BJ (cell line): ENCODE results near the gene HOXB4. TPM values are rescaled to one million over a fixed set of nuclear protein-coding genes. Genes with fewer than 3 reads are reported as not detected.

Source experiments
- CTCF ChIA-PET: fragments of 350-600 bp; formaldehyde crosslinking; extraction: SDS; loops from one replicate; lab custom pipeline; 2021; ENCODE audit warnings: antibody characterized with exemption, inconsistent platforms; lab: Yijun Ruan, JAX
- POLR2A ChIA-PET: fragments of 300-600 bp; sonication (Branson Sonifier 250); formaldehyde crosslinking; extraction: SDS; loops from one replicate; lab custom pipeline; 2021; ENCODE audit warnings: antibody characterized with exemption; lab: Charles Lee
- DNase-seq: peaks from one replicate; pipeline ENCODE4 v3.0.0-alpha.2; 2011; ENCODE audit warnings: low read depth
- H3K27me3 ChIP-seq: 2 replicates; pipeline ENCODE4 v1.6.0; 2011; ENCODE audit warnings: low read length; ENCODE audit not compliant: control insufficient read depth, insufficient read depth
- H3K36me3 ChIP-seq: 2 replicates; pipeline ENCODE4 v1.5.1; 2011; ENCODE audit warnings: low read length; ENCODE audit not compliant: control insufficient read depth, insufficient read depth
- H3K4me3 ChIP-seq: 2 replicates; pipeline ENCODE4 v1.5.1; 2011; ENCODE audit warnings: low read depth, mild to moderate bottlenecking, control low read depth, low read length
- CTCF ChIP-seq: IDR thresholded peaks from 2 replicates; pipeline ENCODE4 v1.5.1; 2011; ENCODE audit warnings: low read depth, mild to moderate bottlenecking, control low read depth, inconsistent platforms, low read length, moderate library complexity; ENCODE audit not compliant: insufficient read depth
- polyA plus RNA-seq: library from polyadenylated mRNA; depleted of rRNA; stranded (reverse); fragments of >200 nt; gene quantifications from 2 replicates; pipeline ENCODE4 v1.2.3, GENCODE V29; 2011

Gene HOXB4
- polyA plus RNA-seq, 1 experiment, result not detected

DNA sequence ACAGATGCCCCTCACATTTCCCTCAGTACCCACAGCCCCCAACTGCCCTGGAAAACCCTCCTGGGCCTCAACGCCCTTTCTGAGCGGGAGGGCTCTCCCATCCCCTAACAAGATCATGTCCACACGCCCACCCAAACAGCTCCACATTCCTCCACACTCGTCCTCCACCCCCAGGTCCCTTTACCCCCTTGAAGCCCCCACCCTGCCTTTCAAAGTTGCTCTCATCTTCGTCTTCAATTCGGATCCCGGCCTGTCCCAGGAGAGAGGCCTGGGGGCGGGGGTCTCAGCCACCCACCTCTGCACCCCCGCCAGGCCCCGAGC lies 14.3 kb downstream of the HOXB4 start:
- ChIA-PET POLR2A (no interaction called here), CTCF (interaction anchor here (1.5 kb wide), 1 partner anchor 71 kb away, joined by 4 read pairs; no protein-coding TSS in a partner anchor)
- Histone ChIP-seq H3K4me3 (no peak overlapping the region), H3K36me3 (no peaks in the 10 kb centered on the region), H3K27me3 (peaks cover 60% of the 10 kb centered on the region)
- TF ChIP-seq CTCF, result no peak
- no peak for DNase-seq

DNA sequence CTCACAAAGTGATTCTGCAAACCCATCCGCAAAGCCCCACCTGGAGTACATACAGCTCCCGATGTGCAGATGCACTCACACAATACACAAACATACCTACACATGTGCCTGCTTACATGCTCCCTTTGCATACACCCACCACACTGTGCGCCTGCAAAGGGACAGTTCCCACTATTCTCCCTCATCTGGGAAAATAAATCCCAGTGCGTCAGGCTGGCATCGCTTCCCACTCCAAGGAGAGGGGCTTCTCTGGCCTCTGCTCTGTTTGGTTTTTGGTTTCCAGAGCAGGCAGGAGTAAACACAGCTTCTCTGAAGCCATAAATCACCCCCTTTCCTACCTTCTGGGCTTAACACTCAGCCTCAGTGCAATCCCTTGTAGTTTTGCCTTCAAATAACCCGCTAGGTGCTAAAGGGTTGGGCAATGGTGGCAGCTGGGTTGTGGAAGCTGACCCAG lies 14.7 kb downstream of the HOXB4 start:
- DNase-seq, result no peak
- POLR2A ChIA-PET, result no interaction called here
- Histone ChIP-seq H3K36me3 (no peaks in the 10 kb centered on the region), H3K4me3 (no peak overlapping the region), H3K27me3 (peaks cover 59% of the 10 kb centered on the region)
- no peak for TF ChIP-seq CTCF
- CTCF ChIA-PET, result interaction anchor here (1.5 kb wide), 1 partner anchor 71 kb away, joined by 4 read pairs; no protein-coding TSS in a partner anchor

DNA sequence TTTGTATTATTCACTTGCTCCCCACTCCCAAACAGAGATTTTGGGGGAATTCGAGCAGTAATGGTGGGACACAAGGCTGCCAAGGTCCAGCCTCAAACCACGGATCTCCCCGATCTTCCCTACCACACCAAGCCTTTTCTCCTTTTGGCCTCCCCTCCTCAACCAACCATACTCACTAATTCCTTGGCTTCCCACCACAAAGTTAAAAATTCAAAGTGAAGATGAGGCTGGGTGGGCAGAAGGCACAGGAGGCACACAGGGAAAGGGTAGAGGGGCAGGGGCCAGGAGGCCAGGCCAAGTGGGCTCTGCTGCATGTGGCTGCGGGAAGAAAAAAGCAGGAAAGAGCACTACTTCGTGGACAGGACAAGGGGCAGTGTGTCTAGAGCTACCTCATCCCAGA lies 15.2 kb downstream of the HOXB4 start:
- ChIA-PET CTCF (interaction anchor here (0.9 kb wide), 1 partner anchor 15 kb away, joined by 3 read pairs; no protein-coding TSS in a partner anchor), POLR2A (no interaction called here)
- Histone ChIP-seq H3K36me3 (no peaks in the 10 kb centered on the region), H3K27me3 (peaks cover 61% of the 10 kb centered on the region), H3K4me3 (no peak overlapping the region)
- DNase-seq, result no peak
- no peak for TF ChIP-seq CTCF

DNA sequence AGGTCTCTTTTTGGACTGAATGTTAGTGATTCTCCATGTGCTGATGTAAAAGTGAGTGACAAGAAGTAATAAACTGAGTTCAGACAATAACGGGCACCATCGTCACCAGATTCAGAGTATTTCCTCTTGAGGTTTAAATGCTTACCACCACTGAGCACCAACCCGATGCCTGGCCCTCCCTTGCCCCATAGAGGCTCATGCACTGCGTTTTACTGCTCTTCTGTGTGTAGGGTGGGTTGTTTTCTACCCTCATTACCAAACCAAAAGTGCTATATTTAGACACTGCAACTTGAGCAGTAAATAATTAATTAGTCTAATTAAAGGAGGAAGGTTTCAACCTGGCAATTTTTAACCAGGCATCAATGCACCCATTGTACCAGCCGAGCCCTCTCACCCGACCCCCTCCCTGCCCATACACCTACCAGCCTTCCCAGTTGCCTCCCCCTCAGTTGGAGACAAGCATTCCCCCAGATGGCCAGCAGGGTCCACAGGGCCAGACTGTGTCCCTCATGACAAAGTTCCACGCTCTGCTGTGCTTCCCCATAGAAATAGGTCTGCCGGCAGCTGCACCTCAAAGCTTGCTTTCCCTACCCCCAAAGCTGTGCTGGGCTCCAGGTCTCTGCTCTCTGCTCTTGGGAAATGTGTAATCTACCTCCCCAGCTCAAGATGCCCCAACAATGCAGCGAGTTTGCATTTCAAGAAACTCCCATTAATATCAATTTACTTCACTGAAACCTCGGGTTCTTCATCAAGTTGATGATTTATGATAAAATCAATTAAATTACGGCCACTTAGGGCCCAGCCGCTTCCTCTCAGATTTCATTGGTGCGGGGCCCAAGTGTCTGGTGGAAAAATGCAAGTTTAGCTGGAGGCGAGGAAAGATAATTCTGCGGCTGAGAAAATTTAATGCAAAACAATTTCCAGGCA lies 16.0 kb downstream of the HOXB4 start:
- POLR2A ChIA-PET, result no interaction called here
- no peak for DNase-seq
- Histone ChIP-seq H3K4me3 (no peak overlapping the region), H3K36me3 (no peaks in the 10 kb centered on the region), H3K27me3 (peaks cover 59% of the 10 kb centered on the region)
- CTCF ChIA-PET, result interaction anchor here (0.9 to 1.2 kb wide), 3 partner anchors 15 to 106 kb away, joined by 3 to 5 read pairs (median 3); no protein-coding TSS in a partner anchor
- TF ChIP-seq CTCF, result no peak
